Body of pancreas (tissue), 4 donors: ENCODE data around the gene SH3D19. TPM values are rescaled to one million over a fixed set of nuclear protein-coding genes. Genes with fewer than 3 reads are reported as not detected.

ENCODE experiments used
- ATAC-seq: fragments of 150-250 bp; one replicate; pipeline ENCODE4 v1.9.1; 2016
- DNase-seq, 4 donors: peaks; one replicate each; pipeline ENCODE4 v3.0.0-alpha.2; 2019
- H3K27ac ChIP-seq, 4 donors: fragments of 200-600 bp; sonication (generic); 1 replicate in 3 of 4; 2 replicates in 1 of 4; pipeline versions ENCODE4 v1.5.1 to v1.6.1; 2016 to 2019; ENCODE audit warnings: mild to moderate bottlenecking in 1 of 4, mixed read lengths in 1 of 4, moderate library complexity in 1 of 4
- H3K27me3 ChIP-seq, 2 donors: fragments of 200-600 bp; sonication (generic); one replicate each; pipeline ENCODE4 v1.6.0; 2016; ENCODE audit warnings: mild to moderate bottlenecking in 1 of 2
- H3K36me3 ChIP-seq, 2 donors: fragments of 200-600 bp; sonication (generic); replicated peaks in 1 of 2; 2 replicates each; pipeline ENCODE4 v1.5.1; 2016; ENCODE audit warnings: low read depth in 2 of 2; ENCODE audit not compliant: insufficient read depth in 1 of 2
- H3K4me1 ChIP-seq: fragments of 200-600 bp; sonication (generic); one replicate; pipeline ENCODE4 v1.6.0; 2016
- H3K4me3 ChIP-seq, 2 donors: fragments of 200-600 bp; sonication (generic); 1 replicate in 1 of 2; 2 replicates in 1 of 2; pipeline ENCODE4 v1.5.1; 2016 to 2019
- H3K9me3 ChIP-seq, 3 donors: fragments of 200-600 bp; sonication (generic); 1 replicate in 2 of 3; 2 replicates in 1 of 3; pipeline ENCODE4 v1.5.1; 2016
- POLR2A ChIP-seq, 3 donors: fragments of 450-650 bp; IDR thresholded peaks; one replicate each; pipeline ENCODE4 v1.6.1; 2016; ENCODE audit warnings: antibody characterized with exemption in 3 of 3, mild to moderate bottlenecking in 2 of 3
- WGBS, 2 donors: methylation state at CpG; one replicate each; pipeline ENCODE4 v1.1.5; 2017; 5-methylcytosine and 5-hydroxymethylcytosine counted together
- intact Hi-C: fragments of 100-400 bp; cut with DNase I; formaldehyde crosslinking; loops from one replicate; pipeline ENCODE4 v1.15.1; 2023
- total RNA-seq, 2 donors: library from RNA; depleted of rRNA; stranded (reverse); fragments of >200 nt; gene quantifications; one replicate each; pipeline ENCODE4 v1.1.0, GENCODE V29; 2016
- TF ChIP-seq, protein P1 (sequence below), 7 experiments: fragments of 450-650 bp in 4 of 7; fragments of 200-600 bp in 3 of 7; sonication (generic) in 3 of 7; IDR thresholded peaks; one replicate each; pipeline ENCODE4 v1.5.1; 2016 to 2019; ENCODE audit warnings: antibody characterized with exemption in 7 of 7

SH3D19 gene
- total RNA-seq, 2 donors from 2014 or later: 38.1 to 42.8 TPM

GRCh38 chr4:151297170-151297569 lies 28.2 kb downstream of the SH3D19 start:
- H3K9me3 ChIP-seq: no peaks in the 10 kb centered on the region
- DNase-seq (no peak), ATAC-seq (no peak)
- no peaks in the 10 kb centered on the region for H3K36me3 ChIP-seq
- H3K4me1 ChIP-seq: peaks cover 14% of the 10 kb centered on the region
- H3K27ac ChIP-seq: no peak overlapping the region
- no peaks in the 10 kb centered on the region for H3K27me3 ChIP-seq
- H3K4me3 ChIP-seq: no peak overlapping the region
- TF ChIP-seq POLR2A (IDR thresholded peaks at IDR 0.05): no peak
- TF ChIP-seq, protein P1, sequence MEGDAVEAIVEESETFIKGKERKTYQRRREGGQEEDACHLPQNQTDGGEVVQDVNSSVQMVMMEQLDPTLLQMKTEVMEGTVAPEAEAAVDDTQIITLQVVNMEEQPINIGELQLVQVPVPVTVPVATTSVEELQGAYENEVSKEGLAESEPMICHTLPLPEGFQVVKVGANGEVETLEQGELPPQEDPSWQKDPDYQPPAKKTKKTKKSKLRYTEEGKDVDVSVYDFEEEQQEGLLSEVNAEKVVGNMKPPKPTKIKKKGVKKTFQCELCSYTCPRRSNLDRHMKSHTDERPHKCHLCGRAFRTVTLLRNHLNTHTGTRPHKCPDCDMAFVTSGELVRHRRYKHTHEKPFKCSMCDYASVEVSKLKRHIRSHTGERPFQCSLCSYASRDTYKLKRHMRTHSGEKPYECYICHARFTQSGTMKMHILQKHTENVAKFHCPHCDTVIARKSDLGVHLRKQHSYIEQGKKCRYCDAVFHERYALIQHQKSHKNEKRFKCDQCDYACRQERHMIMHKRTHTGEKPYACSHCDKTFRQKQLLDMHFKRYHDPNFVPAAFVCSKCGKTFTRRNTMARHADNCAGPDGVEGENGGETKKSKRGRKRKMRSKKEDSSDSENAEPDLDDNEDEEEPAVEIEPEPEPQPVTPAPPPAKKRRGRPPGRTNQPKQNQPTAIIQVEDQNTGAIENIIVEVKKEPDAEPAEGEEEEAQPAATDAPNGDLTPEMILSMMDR (IDR thresholded peaks at IDR 0.05): no peak
- intact Hi-C loops: no loop called here

DNA sequence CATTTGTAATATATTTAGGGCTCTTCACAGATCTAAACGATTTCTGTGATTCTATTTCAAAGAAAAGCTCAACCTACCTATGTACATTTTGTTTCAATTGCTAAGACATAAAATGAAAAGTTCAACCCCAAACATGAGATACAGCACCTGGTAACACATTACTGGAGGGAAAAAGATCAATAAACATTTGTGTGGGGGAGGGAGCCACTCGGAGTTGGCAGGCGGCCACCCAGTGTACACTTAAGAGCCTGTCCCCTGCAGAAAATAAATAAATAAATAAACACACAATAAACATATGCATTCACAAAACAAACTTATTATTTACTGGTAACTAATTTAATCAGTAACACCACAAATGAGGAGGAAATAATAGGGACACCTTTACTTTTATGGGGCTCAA lies 29.2 kb downstream of the SH3D19 start:
- WGBS, 2 donors: 13 to 28% methylated on average over 3 of the region's 3 CpGs
- intact Hi-C loops: no loop called here
- TF ChIP-seq POLR2A (IDR thresholded peaks at IDR 0.05): no peak
- no peak overlapping the region for H3K4me3 ChIP-seq
- DNase-seq (peak in 2 of 4 donors; percentile 18 to 41), ATAC-seq (no peak)
- no peaks in the 10 kb centered on the region for H3K9me3 ChIP-seq
- no peak overlapping the region for H3K27ac ChIP-seq
- H3K36me3 ChIP-seq: no peaks in the 10 kb centered on the region
- H3K27me3 ChIP-seq: no peaks in the 10 kb centered on the region
- peaks cover 14% of the 10 kb centered on the region for H3K4me1 ChIP-seq

DNA sequence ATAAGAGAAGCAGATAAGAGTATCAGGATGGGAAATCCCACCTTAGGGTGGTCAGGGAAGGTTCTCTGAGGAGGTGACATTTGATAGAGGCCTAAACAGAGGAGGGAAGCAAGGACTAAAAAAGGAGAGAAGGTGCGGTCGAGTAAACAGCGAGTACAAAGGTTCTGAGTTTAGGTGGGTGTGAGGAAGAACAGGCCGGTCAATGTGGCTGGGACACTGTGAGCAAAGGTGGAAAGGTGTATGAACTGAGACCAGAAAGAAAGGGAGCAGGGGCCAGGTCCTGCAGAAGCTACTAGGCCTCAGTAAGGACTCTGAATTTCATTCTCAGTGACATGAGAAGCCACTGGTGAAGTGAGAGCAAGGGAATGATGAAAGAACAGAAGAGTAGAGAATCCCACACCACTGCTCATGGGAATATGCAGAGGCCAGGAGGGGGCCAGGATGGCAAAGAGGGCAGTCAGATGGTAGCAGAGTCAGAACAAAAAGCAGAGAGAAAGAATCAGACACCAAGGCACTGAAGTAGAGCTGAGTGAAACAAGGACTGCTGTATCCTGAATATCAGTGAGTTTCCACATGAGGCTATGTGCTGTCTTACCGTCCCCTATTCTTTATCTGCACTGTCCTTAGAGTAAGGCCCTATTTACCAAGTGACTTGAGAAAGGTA lies 30.4 kb downstream of the SH3D19 start:
- Histone ChIP-seq H3K27ac (no peak overlapping the region), H3K9me3 (no peaks in the 10 kb centered on the region), H3K4me1 (peaks cover 14% of the 10 kb centered on the region), H3K4me3 (no peak overlapping the region), H3K36me3 (no peaks in the 10 kb centered on the region), H3K27me3 (no peaks in the 10 kb centered on the region)
- intact Hi-C loops: no loop called here
- DNase-seq (no peak), ATAC-seq (no peak)
- TF ChIP-seq, protein P1 (IDR thresholded peaks at IDR 0.05): no peak
- no peak for TF ChIP-seq POLR2A (IDR thresholded peaks at IDR 0.05)
- 89 to 92% methylated on average over 5 of the region's 5 CpGs for WGBS, 2 donors

DNA sequence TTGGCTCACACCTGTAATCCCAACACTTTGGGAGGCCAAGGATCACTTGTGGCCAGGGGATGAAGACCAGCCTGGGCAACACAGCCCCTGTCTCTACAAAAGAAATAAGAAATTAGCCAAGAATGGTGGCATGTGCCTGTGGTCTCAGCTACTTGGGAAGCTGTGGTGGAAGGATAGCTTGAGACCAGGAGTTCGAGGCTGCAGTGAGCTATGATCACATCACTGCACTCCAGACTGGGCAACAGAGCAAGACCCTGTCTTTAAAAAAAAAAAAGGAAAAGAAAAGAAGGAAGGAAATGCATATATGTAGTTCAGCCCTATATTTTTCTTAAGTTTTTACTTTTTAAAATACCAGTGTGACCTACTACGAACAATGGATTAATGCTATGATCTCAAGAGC lies 33.4 kb downstream of the SH3D19 start:
- Histone ChIP-seq H3K9me3 (no peaks in the 10 kb centered on the region), H3K4me1 (peaks cover 14% of the 10 kb centered on the region), H3K36me3 (no peaks in the 10 kb centered on the region), H3K4me3 (no peak overlapping the region), H3K27ac (no peak overlapping the region), H3K27me3 (no peaks in the 10 kb centered on the region)
- TF ChIP-seq, protein P1 (IDR thresholded peaks at IDR 0.05): no peak
- no peak for TF ChIP-seq POLR2A (IDR thresholded peaks at IDR 0.05)
- no peak for DNase-seq
- 94 to 99% methylated on average over 2 of the region's 2 CpGs for WGBS, 2 donors
- intact Hi-C loops: no loop called here
- no peak for ATAC-seq

- Histone ChIP-seq H3K27ac (no peak overlapping the region), H3K9me3 (no peaks in the 10 kb centered on the region), H3K27me3 (no peaks in the 10 kb centered on the region), H3K4me1 (peaks cover 11% of the 10 kb centered on the region), H3K4me3 (no peak overlapping the region), H3K36me3 (no peaks in the 10 kb centered on the region)
- TF ChIP-seq, protein P1 (IDR thresholded peaks at IDR 0.05): no peak
- no peak for TF ChIP-seq POLR2A (IDR thresholded peaks at IDR 0.05)
- intact Hi-C loops: no loop called here
- no peak for DNase-seq
- 67 to 81% methylated on average over 1 of the region's 1 CpG for WGBS, 2 donors
- no peak for ATAC-seq
Observed at GRCh38 chr4:151291485-151291884, 33.9 kb downstream of the SH3D19 start.
